ENCODE results near the gene CACNB4. TPM values are rescaled to one million over a fixed set of nuclear protein-coding genes. Genes with fewer than 3 reads are reported as not detected.

The CACNB4 gene
- total RNA-seq, 1 donor from 2014 or later, result 3.4 TPM

- TF ChIP-seq, protein P1, sequence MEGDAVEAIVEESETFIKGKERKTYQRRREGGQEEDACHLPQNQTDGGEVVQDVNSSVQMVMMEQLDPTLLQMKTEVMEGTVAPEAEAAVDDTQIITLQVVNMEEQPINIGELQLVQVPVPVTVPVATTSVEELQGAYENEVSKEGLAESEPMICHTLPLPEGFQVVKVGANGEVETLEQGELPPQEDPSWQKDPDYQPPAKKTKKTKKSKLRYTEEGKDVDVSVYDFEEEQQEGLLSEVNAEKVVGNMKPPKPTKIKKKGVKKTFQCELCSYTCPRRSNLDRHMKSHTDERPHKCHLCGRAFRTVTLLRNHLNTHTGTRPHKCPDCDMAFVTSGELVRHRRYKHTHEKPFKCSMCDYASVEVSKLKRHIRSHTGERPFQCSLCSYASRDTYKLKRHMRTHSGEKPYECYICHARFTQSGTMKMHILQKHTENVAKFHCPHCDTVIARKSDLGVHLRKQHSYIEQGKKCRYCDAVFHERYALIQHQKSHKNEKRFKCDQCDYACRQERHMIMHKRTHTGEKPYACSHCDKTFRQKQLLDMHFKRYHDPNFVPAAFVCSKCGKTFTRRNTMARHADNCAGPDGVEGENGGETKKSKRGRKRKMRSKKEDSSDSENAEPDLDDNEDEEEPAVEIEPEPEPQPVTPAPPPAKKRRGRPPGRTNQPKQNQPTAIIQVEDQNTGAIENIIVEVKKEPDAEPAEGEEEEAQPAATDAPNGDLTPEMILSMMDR (IDR thresholded peaks at IDR 0.05), result no peak
- Mint-ChIP-seq H3K27ac (ENCODE audit: unreplicated experiment) (no peak overlapping the region), H3K4me1 (ENCODE audit: unreplicated experiment) (no peaks in the 10 kb centered on the region), H3K9me3 (ENCODE audit: unreplicated experiment) (no peaks in the 10 kb centered on the region), H3K4me3 (ENCODE audit: unreplicated experiment) (no peak overlapping the region), H3K36me3 (ENCODE audit: unreplicated experiment) (no peaks in the 10 kb centered on the region), H3K27me3 (ENCODE audit: unreplicated experiment) (peaks cover 15% of the 10 kb centered on the region)
- DNase-seq (ENCODE audit: extremely low spot score, unreplicated experiment), result no peak
Measured at GRCh38 chr2:152088006-152088405, 10.8 kb downstream of the CACNB4 start.

- no peaks in the 10 kb centered on the region for H3K36me3 Mint-ChIP-seq (ENCODE audit: unreplicated experiment)
- no peak for DNase-seq (ENCODE audit: extremely low spot score, unreplicated experiment)
- TF ChIP-seq, protein P1 (IDR thresholded peaks at IDR 0.05), result no peak
- no peak overlapping the region for H3K27ac Mint-ChIP-seq (ENCODE audit: unreplicated experiment)
- no peak overlapping the region for H3K4me3 Mint-ChIP-seq (ENCODE audit: unreplicated experiment)
- peaks cover 15% of the 10 kb centered on the region for H3K27me3 Mint-ChIP-seq (ENCODE audit: unreplicated experiment)
- no peaks in the 10 kb centered on the region for H3K4me1 Mint-ChIP-seq (ENCODE audit: unreplicated experiment)
- H3K9me3 Mint-ChIP-seq (ENCODE audit: unreplicated experiment), result no peaks in the 10 kb centered on the region
Measured at GRCh38 chr2:152086231-152086630, 12.6 kb downstream of the CACNB4 start.

DNA sequence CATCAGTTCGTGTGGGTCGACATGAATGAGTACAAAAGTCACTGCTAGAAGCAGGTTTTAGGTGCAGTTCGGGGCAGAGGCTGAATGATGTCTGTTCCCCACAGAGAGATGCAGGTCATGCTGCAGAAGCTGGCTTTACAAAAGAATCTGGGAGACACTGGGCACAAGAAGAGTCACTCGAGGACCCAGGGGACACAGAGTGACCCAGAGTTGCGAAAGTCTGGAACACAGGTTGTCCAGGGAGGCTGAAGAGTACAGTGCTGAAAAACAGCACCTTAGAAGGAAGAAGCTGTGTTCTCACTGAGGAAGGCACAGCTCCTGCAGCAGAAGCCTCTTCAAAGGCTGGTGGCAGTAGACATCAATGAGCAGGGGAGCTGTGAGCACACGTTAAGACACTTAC lies 14.8 kb downstream of the CACNB4 start:
- no peak overlapping the region for H3K4me3 Mint-ChIP-seq (ENCODE audit: unreplicated experiment)
- TF ChIP-seq, protein P1 (IDR thresholded peaks at IDR 0.05), result no peak

GRCh38 chr2:152083202-152083875 lies 15.5 kb downstream of the CACNB4 start:
- Mint-ChIP-seq H3K4me1 (ENCODE audit: unreplicated experiment) (no peaks in the 10 kb centered on the region), H3K36me3 (ENCODE audit: unreplicated experiment) (no peaks in the 10 kb centered on the region), H3K9me3 (ENCODE audit: unreplicated experiment) (no peaks in the 10 kb centered on the region), H3K4me3 (ENCODE audit: unreplicated experiment) (no peak overlapping the region), H3K27me3 (ENCODE audit: unreplicated experiment) (peaks cover 7% of the 10 kb centered on the region), H3K27ac (ENCODE audit: unreplicated experiment) (no peak overlapping the region)
- TF ChIP-seq, protein P1 (IDR thresholded peaks at IDR 0.05), result no peak
- DNase-seq (ENCODE audit: extremely low spot score, unreplicated experiment), result no peak

More for the DNA sequence above, 14.8 kb downstream of the CACNB4 start:
- no peak for DNase-seq (ENCODE audit: extremely low spot score, unreplicated experiment)
- H3K9me3 Mint-ChIP-seq (ENCODE audit: unreplicated experiment), result no peaks in the 10 kb centered on the region
- H3K4me1 Mint-ChIP-seq (ENCODE audit: unreplicated experiment), result no peaks in the 10 kb centered on the region
- H3K27me3 Mint-ChIP-seq (ENCODE audit: unreplicated experiment), result peaks cover 8% of the 10 kb centered on the region
- H3K36me3 Mint-ChIP-seq (ENCODE audit: unreplicated experiment), result no peaks in the 10 kb centered on the region
- H3K27ac Mint-ChIP-seq (ENCODE audit: unreplicated experiment), result no peak overlapping the region

DNA sequence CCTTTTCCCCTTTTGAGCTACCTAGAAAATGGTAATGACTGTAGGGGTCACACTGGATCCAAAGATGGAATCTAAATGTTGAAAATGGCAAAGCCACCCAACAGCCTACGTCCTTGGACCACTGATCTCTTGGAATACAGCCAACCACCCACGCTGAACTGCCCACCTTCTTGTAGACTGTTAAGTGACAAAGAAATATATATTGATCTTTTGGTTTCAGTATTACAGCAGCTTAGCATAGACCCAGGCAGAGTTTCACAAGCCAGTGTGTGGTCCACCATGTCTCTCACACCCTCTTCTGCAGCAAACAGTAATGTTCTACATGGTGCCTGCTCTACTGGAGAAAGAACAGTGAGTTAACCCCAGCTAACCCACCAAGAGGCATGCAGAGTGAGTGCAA lies 20.2 kb downstream of the CACNB4 start:
- Mint-ChIP-seq H3K4me3 (ENCODE audit: unreplicated experiment) (no peak overlapping the region), H3K27ac (ENCODE audit: unreplicated experiment) (no peak overlapping the region), H3K4me1 (ENCODE audit: unreplicated experiment) (no peaks in the 10 kb centered on the region), H3K36me3 (ENCODE audit: unreplicated experiment) (no peaks in the 10 kb centered on the region), H3K27me3 (ENCODE audit: unreplicated experiment) (no peaks in the 10 kb centered on the region), H3K9me3 (ENCODE audit: unreplicated experiment) (no peaks in the 10 kb centered on the region)
- TF ChIP-seq, protein P1 (IDR thresholded peaks at IDR 0.05), result no peak
- no peak for DNase-seq (ENCODE audit: extremely low spot score, unreplicated experiment)

Measured in osteocyte (in vitro differentiated cells).